H1 (cell line): ENCODE data around the gene PTPN1. TPM values are rescaled to one million over a fixed set of nuclear protein-coding genes. Genes with fewer than 3 reads are reported as not detected.

Experiments
- SP4 ChIP-seq: IDR thresholded peaks from 2 replicates; pipeline ENCODE4 v1.6.1; 2012; ENCODE audit warnings: low read length, inconsistent platforms
- polyA plus RNA-seq, 7 experiments: library from polyadenylated mRNA; depleted of rRNA in 3 of 7; stranded (reverse) in 5 of 7; unstranded in 2 of 7; fragments of >200 nt in 5 of 7; fragments of 200-250 nt in 2 of 7; gene quantifications; 1 replicate in 5 of 7; 2 replicates in 1 of 7; 4 replicates in 1 of 7; pipeline versions ENCODE4 v1.2.1 to v1.2.3, GENCODE V29; 2011 to 2013; ENCODE audit warnings: missing spikeins in 2 of 7, mixed read lengths in 2 of 7
- total RNA-seq: library from RNA; stranded (reverse); fragmentation: NEBNext Ultra II Directional; extraction: Animal tissue kit (Norgen Biotek cat#: 25700); gene quantifications from 2 replicates; pipeline ENCODE4 v1.2.1, GENCODE V29; 2021

The PTPN1 gene
- total and polyA plus RNA-seq, 2 of the 8 experiments (the other 6 are each of a cell fraction or from before 2014, with no cell fraction given): 18.6 to 32.1 TPM

GRCh38 chr20:50512323-50512722, 2.1 kb downstream of the PTPN1 start (continued):
- no peak for TF ChIP-seq SP4
- TF ChIP-seq, all 59 proteins: peak for 0
